K562 (cell line): ENCODE data around the gene ZDHHC19. TPM values are rescaled to one million over a fixed set of nuclear protein-coding genes. Genes with fewer than 3 reads are reported as not detected.

Source experiments
- ETS2 ChIP-seq: IDR thresholded peaks from 2 replicates; pipeline ENCODE4 v1.6.1; 2016; ENCODE audit warnings: borderline replicate concordance, missing genetic modification characterization, mild to moderate bottlenecking, moderate library complexity, missing compliant biosample characterization; ENCODE audit not compliant: poor library complexity, severe bottlenecking
- HMGXB4 ChIP-seq: sonication (generic); formaldehyde crosslinking; IDR thresholded peaks from 2 replicates; pipeline ENCODE4 v1.8.1; 2023; ENCODE audit warnings: mild to moderate bottlenecking, missing genetic modification reagents
- ILF3 ChIP-seq: fragments of 450-650 bp; IDR thresholded peaks from 2 replicates; pipeline ENCODE4 v1.6.1; 2018; ENCODE audit warnings: antibody characterized with exemption, mild to moderate bottlenecking, moderate library complexity, borderline replicate concordance
- MYC ChIP-seq, 2 experiments: fragments of 250-450 bp in 1 of 2; sonication (Bioruptor Pico) in 1 of 2; IDR thresholded peaks; 2 replicates each; pipeline versions ENCODE4 v1.5.1 to v1.6.1; 2012 to 2021; ENCODE audit warnings: low read depth in 2 of 2, borderline replicate concordance in 1 of 2, improper control_type of control experiment in 1 of 2, low read length in 1 of 2, mild to moderate bottlenecking in 1 of 2, moderate library complexity in 1 of 2
- PYGO2 ChIP-seq: fragments of 450-650 bp; IDR thresholded peaks from 2 replicates; pipeline ENCODE4 v1.6.1; 2016; ENCODE audit warnings: mild to moderate bottlenecking, missing genetic modification characterization, moderate library complexity, missing compliant biosample characterization
- ZBTB33 ChIP-seq: sonication (generic); formaldehyde crosslinking; IDR thresholded peaks from 2 replicates; pipeline ENCODE4 v1.8.1; 2023; ENCODE audit warnings: mild to moderate bottlenecking, missing genetic modification reagents
- ZKSCAN8 ChIP-seq: fragments of 200-800 bp; sonication (Bioruptor generic); IDR thresholded peaks from 2 replicates; pipeline ENCODE4 v1.6.1; 2016; ENCODE audit warnings: missing genetic modification characterization, missing compliant biosample characterization
- ZNF212 ChIP-seq: fragments of 450-650 bp; formaldehyde crosslinking; IDR thresholded peaks from 2 replicates; pipeline ENCODE4 v1.4.0; 2020; ENCODE audit warnings: mild to moderate bottlenecking
- ZNF512 ChIP-seq: IDR thresholded peaks from 2 replicates; pipeline ENCODE4 v1.6.1; 2016; ENCODE audit warnings: missing genetic modification characterization, missing compliant biosample characterization
- polyA plus RNA-seq, 8 experiments: library from polyadenylated mRNA; depleted of rRNA in 4 of 8; stranded (reverse) in 5 of 8; unstranded in 3 of 8; fragments of >200 nt; fragmentation: Nextera tagmentation in 2 of 8; fragmentation: Illumina TruSeq in 1 of 8; extraction: Ambion mirVana in 2 of 8; extraction: Trizol in 1 of 8; gene quantifications; 2 replicates each; pipeline versions ENCODE4 v1.2.1 to v1.2.3, GENCODE V29; 2011 to 2014; ENCODE audit warnings: inconsistent platforms in 1 of 8, missing spikeins in 1 of 8
- total RNA-seq, 7 experiments: library from RNA; depleted of rRNA in 6 of 7; stranded (reverse); fragments of >200 nt in 6 of 7; fragmentation: Illumina TruSeq in 2 of 7; extraction: Trizol in 2 of 7; gene quantifications; 2 replicates each; pipeline versions ENCODE4 v1.2.1 to v1.2.3, GENCODE V29; 2011 to 2021; ENCODE audit warnings: low replicate concordance in 1 of 7
- TF ChIP-seq, protein P1 (sequence below): fragments of 450-650 bp; formaldehyde crosslinking; IDR thresholded peaks from 2 replicates; pipeline ENCODE4 v1.4.0; 2020; ENCODE audit warnings: mild to moderate bottlenecking, mixed read lengths
- TF ChIP-seq, protein P2 (sequence below): fragments of 150-350 bp; IDR thresholded peaks from 2 replicates; pipeline ENCODE4 v1.6.1; 2014; ENCODE audit warnings: low read depth, mild to moderate bottlenecking, low read length, borderline replicate concordance

Gene ZDHHC19
- total and polyA plus RNA-seq, 9 of the 15 experiments (the other 6 are each of a cell fraction or from before 2014, with no cell fraction given) = 0.40 to 5.5 (median 1.1) TPM

- TF ChIP-seq, protein P1, sequence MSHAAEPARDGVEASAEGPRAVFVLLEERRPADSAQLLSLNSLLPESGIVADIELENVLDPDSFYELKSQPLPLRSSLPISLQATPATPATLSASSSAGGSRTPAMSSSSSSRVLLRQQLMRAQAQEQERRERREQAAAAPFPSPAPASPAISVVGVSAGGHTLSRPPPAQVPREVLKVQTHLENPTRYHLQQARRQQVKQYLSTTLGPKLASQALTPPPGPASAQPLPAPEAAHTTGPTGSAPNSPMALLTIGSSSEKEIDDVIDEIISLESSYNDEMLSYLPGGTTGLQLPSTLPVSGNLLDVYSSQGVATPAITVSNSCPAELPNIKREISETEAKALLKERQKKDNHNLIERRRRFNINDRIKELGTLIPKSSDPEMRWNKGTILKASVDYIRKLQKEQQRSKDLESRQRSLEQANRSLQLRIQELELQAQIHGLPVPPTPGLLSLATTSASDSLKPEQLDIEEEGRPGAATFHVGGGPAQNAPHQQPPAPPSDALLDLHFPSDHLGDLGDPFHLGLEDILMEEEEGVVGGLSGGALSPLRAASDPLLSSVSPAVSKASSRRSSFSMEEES (CRISPR knock-in tag) = no peak
- TF ChIP-seq PYGO2 (tag) (no peak), ILF3 (no peak), HMGXB4 (CRISPR knock-in tag) (no peak), ZNF512 (tag) (peak; percentile 41; the same call in 1 of the 2 replicates), ETS2 (tag) (no peak), ZNF212 (CRISPR knock-in tag) (no peak), ZKSCAN8 (CRISPR knock-in tag) (no peak), MYC (IDR thresholded peaks at IDR 0.05; ENCODE audit: low read depth, low read length) (no peak), MYC (CRISPR knock-in tag; IDR thresholded peaks at IDR 0.05; ENCODE audit: borderline replicate concordance, low read depth) (no peak), ZBTB33 (CRISPR knock-in tag) (no peak)
- TF ChIP-seq, protein P2, sequence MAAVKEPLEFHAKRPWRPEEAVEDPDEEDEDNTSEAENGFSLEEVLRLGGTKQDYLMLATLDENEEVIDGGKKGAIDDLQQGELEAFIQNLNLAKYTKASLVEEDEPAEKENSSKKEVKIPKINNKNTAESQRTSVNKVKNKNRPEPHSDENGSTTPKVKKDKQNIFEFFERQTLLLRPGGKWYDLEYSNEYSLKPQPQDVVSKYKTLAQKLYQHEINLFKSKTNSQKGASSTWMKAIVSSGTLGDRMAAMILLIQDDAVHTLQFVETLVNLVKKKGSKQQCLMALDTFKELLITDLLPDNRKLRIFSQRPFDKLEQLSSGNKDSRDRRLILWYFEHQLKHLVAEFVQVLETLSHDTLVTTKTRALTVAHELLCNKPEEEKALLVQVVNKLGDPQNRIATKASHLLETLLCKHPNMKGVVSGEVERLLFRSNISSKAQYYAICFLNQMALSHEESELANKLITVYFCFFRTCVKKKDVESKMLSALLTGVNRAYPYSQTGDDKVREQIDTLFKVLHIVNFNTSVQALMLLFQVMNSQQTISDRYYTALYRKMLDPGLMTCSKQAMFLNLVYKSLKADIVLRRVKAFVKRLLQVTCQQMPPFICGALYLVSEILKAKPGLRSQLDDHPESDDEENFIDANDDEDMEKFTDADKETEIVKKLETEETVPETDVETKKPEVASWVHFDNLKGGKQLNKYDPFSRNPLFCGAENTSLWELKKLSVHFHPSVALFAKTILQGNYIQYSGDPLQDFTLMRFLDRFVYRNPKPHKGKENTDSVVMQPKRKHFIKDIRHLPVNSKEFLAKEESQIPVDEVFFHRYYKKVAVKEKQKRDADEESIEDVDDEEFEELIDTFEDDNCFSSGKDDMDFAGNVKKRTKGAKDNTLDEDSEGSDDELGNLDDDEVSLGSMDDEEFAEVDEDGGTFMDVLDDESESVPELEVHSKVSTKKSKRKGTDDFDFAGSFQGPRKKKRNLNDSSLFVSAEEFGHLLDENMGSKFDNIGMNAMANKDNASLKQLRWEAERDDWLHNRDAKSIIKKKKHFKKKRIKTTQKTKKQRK = no peak
Observed at GRCh38 chr3:196192524-196193051, 18.6 kb downstream of the ZDHHC19 start (continued).
